ENCODE results near the gene INO80B.

The INO80B gene

DNA sequence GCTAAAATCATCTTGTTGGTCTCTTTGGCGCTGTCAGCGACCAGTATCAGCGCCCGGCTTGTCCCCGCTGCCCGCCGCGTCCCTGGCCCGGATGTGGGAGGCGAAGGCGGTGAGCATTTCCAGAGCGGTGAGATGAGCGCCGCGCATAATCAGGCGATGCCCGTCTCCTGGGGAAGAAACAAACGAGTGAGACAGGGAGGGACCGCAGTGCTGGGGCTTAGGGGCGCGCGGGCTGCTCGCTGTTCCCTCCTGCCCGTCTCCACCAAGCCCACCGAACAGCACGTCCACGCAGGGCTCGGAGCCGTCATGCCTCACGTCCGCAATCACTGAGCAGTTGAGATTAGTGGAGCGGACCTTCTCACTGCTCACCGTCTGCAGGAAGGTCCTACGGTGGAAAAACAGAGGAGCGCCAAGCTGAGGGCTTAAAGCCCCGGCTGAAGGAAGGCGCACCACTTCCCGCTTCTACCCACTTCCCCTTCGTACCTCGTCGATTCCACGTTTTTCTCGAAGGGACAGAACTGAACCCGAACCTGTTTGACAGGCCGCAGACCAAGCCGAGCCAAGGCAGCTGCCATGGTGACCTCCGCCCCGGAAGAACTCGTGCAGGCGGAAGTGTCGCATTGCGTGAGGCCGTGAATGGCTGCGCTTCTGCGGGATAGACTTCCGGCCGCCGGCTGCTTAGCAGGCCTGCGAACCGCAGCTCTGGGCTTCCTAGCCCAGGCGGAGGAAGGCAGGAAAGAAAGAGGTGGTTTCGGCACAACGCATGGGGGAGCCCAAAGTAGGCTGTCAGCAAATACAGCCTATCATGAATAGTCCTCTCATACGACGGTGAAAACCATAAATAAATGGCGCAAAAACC is 17.4 kb downstream of the INO80B start, which contains the start of gene MRPL53:
Gene MRPL53 (minus strand): TSS at position 595 of the 859 bp plus-strand sequence. CDS start 20 bp downstream, at position 575.
- DNase-seq (ENCODE audit: low spot score) = peak; percentile 89
- no peak for TF ChIP-seq CTCF (IDR thresholded peaks at IDR 0.05; ENCODE audit: borderline replicate concordance, control extremely low read depth, extremely low read depth, insufficient read depth, missing control alignments)
- in situ Hi-C loops (cut with MboI; ENCODE audit: low sequenced_read_pairs, unreplicated experiment) = no loop called here

DNA sequence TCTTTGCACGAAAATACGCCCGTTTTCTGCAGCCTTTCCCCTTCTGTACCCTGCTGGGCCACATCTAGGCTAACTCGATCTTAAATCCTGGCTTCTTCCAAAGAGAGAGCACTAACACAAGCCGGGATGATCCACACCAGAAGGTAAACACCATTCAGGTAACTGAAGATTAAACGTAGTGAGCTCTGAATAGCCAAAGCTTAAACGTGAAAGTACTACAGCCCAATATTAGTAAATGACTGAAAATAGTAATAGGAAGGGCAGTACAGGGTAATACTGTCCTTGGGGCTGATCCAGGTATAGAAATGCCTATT is 18.0 kb downstream of the INO80B start:
- in situ Hi-C loops (cut with MboI; ENCODE audit: low sequenced_read_pairs, unreplicated experiment) = no loop called here
- no peak for TF ChIP-seq CTCF (IDR thresholded peaks at IDR 0.05; ENCODE audit: borderline replicate concordance, control extremely low read depth, extremely low read depth, insufficient read depth, missing control alignments)
- peak; percentile 24 for DNase-seq (ENCODE audit: low spot score)

- in situ Hi-C loops (cut with MboI; ENCODE audit: low sequenced_read_pairs, unreplicated experiment) = no loop called here
- TF ChIP-seq CTCF (IDR thresholded peaks at IDR 0.05; ENCODE audit: borderline replicate concordance, control extremely low read depth, extremely low read depth, insufficient read depth, missing control alignments) = no peak
- DNase-seq (ENCODE audit: low spot score) = peak; percentile 8
Observed at GRCh38 chr2:74474481-74474880, 19.6 kb downstream of the INO80B start.

- peak; percentile 11 for DNase-seq (ENCODE audit: low spot score)
- in situ Hi-C loops (cut with MboI; ENCODE audit: low sequenced_read_pairs, unreplicated experiment) = loop anchor here (25.0 kb wide), 1 partner anchor 387 kb away; no protein-coding TSS in a partner anchor
- TF ChIP-seq CTCF (IDR thresholded peaks at IDR 0.05; ENCODE audit: borderline replicate concordance, control extremely low read depth, extremely low read depth, insufficient read depth, missing control alignments) = peak; percentile 28
Observed at GRCh38 chr2:74474899-74475298, 20.0 kb downstream of the INO80B start.

DNA sequence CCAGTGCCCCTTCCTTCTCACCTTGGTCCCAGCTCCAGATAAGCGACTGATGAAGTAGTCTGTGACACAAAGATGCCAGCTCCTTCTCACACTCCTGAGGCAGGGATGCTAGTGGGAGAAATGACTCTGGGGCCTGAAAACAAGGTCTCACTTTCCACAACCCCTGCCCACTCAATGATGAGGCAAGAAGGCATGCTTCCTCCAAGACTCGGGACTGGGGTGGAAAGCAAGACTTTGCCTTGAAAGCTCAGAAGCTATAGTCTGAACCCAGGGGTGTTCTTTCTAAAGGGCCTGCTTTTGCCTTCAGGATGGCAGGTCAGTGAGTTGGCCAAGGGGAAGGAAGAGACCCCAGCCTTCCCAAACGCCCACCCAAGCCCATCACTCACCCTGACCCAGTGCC is 26.5 kb downstream of the INO80B start:
- no peak for DNase-seq (ENCODE audit: low spot score)

More for the DNA sequence above, 26.5 kb downstream of the INO80B start:
- in situ Hi-C loops (cut with MboI; ENCODE audit: low sequenced_read_pairs, unreplicated experiment) = loop anchor here (10.0 to 25.0 kb wide), 2 partner anchors 113 to 381 kb away; no protein-coding TSS in a partner anchor
- no peak for TF ChIP-seq CTCF (IDR thresholded peaks at IDR 0.05; ENCODE audit: borderline replicate concordance, control extremely low read depth, extremely low read depth, insufficient read depth, missing control alignments)
